T-helper 1 cell (primary cell): Measurements from ENCODE around the gene POLN.

Experiments used
- DNase-seq, 5 donors: peaks; one replicate each; pipeline ENCODE4 v3.0.0-alpha.2; 2012 to 2020
- total RNA-seq, 4 donors: gene quantifications; one replicate each; lab custom pipeline; 2026; lab: John Stamatoyannopoulos, UW

The POLN gene
- 0 to 0.61 (median 0.37) reads per million in 4 donors for total RNA-seq

- peak; percentile 98 to 99 (median 98) for DNase-seq
These were observed at the start of gene POLN, which contains the start of gene HAUS3 for GRCh38 chr4:2241410-2242353. Gene POLN (minus strand): TSS chr4:2242121. CDS start chr4:2229231, 12,890 bp downstream. Gene HAUS3 (minus strand): TSS chr4:2242121. CDS start chr4:2240946, 1,175 bp downstream.

GRCh38 chr4:2290974-2291704, 49.2 kb upstream of the POLN start:
- peak; percentile 58 to 78 (median 74) for DNase-seq

GRCh38 chr4:2290488-2290887, 48.6 kb upstream of the POLN start:
- DNase-seq: no peak

- DNase-seq: no peak
These were observed 48.0 kb upstream of the POLN start for GRCh38 chr4:2289955-2290333.

- DNase-seq: no peak
These were observed 47.5 kb upstream of the POLN start for GRCh38 chr4:2289311-2289954.

- no peak for DNase-seq
These were observed 46.2 kb upstream of the POLN start for GRCh38 chr4:2288051-2288541.

- peak in 1 of 5 donors; percentile 3 for DNase-seq
These were observed 45.6 kb upstream of the POLN start for GRCh38 chr4:2287594-2287915.

GRCh38 chr4:2286904-2287593, 45.1 kb upstream of the POLN start:
- DNase-seq: no peak

- DNase-seq: peak in 1 of 5 donors; percentile 12
These were observed 43.9 kb upstream of the POLN start for GRCh38 chr4:2285613-2286381.

GRCh38 chr4:2284934-2285612, 43.2 kb upstream of the POLN start:
- DNase-seq: peak in 1 of 5 donors; percentile 3

- DNase-seq: peak in 1 of 5 donors; percentile 5
These were observed 42.4 kb upstream of the POLN start for GRCh38 chr4:2284161-2284933.

GRCh38 chr4:2283199-2283711, 41.3 kb upstream of the POLN start:
- peak in 1 of 5 donors; percentile 2 for DNase-seq

GRCh38 chr4:2281575-2282343, 39.8 kb upstream of the POLN start:
- DNase-seq: peak; percentile 76 to 94 (median 84)

GRCh38 chr4:2280531-2281300, 38.8 kb upstream of the POLN start:
- no peak for DNase-seq

- DNase-seq: no peak
These were observed 36.0 kb upstream of the POLN start for GRCh38 chr4:2277956-2278355.

GRCh38 chr4:2276581-2277325, 34.8 kb upstream of the POLN start:
- DNase-seq: no peak

GRCh38 chr4:2275546-2276251, 33.8 kb upstream of the POLN start:
- no peak for DNase-seq
